CD4-positive, alpha-beta T cell treated with Interleukin-17A for 4 hours (primary cell): ENCODE data around the gene MAP2K1.
"Not testable (repeated sequence)": the region's sequence is repeated elsewhere in the genome, so short reads cannot be mapped to it uniquely, and the experiment has no call there.

ENCODE experiments used
- DNase-seq: peaks from one replicate; pipeline ENCODE4 v3.0.0-alpha.2; 2020; ENCODE audit warnings: mixed read lengths

MAP2K1 gene

GRCh38 chr15:66481107-66481856 lies 94.6 kb downstream of the MAP2K1 start:
- DNase-seq: no peak

- no peak for DNase-seq
Observed at GRCh38 chr15:66482539-66482938, 95.8 kb downstream of the MAP2K1 start.

- DNase-seq: no peak
Observed at GRCh38 chr15:66483131-66483566, 96.4 kb downstream of the MAP2K1 start.

GRCh38 chr15:66484539-66485112 lies 97.9 kb downstream of the MAP2K1 start:
- DNase-seq: no peak

- DNase-seq: no peak
Observed at GRCh38 chr15:66486887-66487286, 100.2 kb downstream of the MAP2K1 start.

GRCh38 chr15:66488525-66488924 lies 101.8 kb downstream of the MAP2K1 start:
- no peak for DNase-seq

- no peak for DNase-seq
Observed at GRCh38 chr15:66489179-66489791, 102.6 kb downstream of the MAP2K1 start.

GRCh38 chr15:66491846-66492245 lies 105.1 kb downstream of the MAP2K1 start:
- no peak for DNase-seq

GRCh38 chr15:66494262-66494661 lies 107.5 kb downstream of the MAP2K1 start:
- DNase-seq: no peak

GRCh38 chr15:66496951-66497501 lies 110.3 kb downstream of the MAP2K1 start:
- DNase-seq: peak; percentile 38

- DNase-seq: peak; percentile 98
Observed at GRCh38 chr15:66497502-66498455, 111.1 kb downstream of the MAP2K1 start, which contains the start of gene SNAPC5. Gene SNAPC5, minus strand, starts transcription at chr15:66497762. Its CDS starts 31 bp downstream, at chr15:66497731.

GRCh38 chr15:66498501-66499386 lies 112.0 kb downstream of the MAP2K1 start:
- DNase-seq: no peak

- DNase-seq: not testable (repeated sequence)
Observed at GRCh38 chr15:66500346-66500745, 113.6 kb downstream of the MAP2K1 start.

- no peak for DNase-seq
Observed at GRCh38 chr15:66502491-66502890, 115.8 kb downstream of the MAP2K1 start.

GRCh38 chr15:66503041-66503648 lies 116.4 kb downstream of the MAP2K1 start:
- not testable (repeated sequence) for DNase-seq

GRCh38 chr15:66503780-66504562 lies 117.3 kb downstream of the MAP2K1 start:
- no peak for DNase-seq

- peak; percentile 84 for DNase-seq
Observed at GRCh38 chr15:66504563-66505429, 118.1 kb downstream of the MAP2K1 start, which contains the start of the genes RPL4 and ZWILCH. Gene RPL4, minus strand, starts transcription at chr15:66504855. Its CDS starts 65 bp downstream, at chr15:66504790. Gene ZWILCH, plus strand, starts transcription at chr15:66505326. Its CDS starts 13 bp downstream, at chr15:66505339.

- no peak for DNase-seq
Observed at GRCh38 chr15:66505430-66505811, 118.7 kb downstream of the MAP2K1 start.

GRCh38 chr15:66505818-66506217 lies 119.1 kb downstream of the MAP2K1 start:
- no peak for DNase-seq
